ENCODE results near the gene DBX2. TPM values are rescaled to one million over a fixed set of nuclear protein-coding genes. Genes with fewer than 3 reads are reported as not detected.

The DBX2 gene
- total and polyA plus RNA-seq, 2 of the 4 experiments (the other 2 are of a cell fraction) = not detected

- Histone ChIP-seq H3K27me3 (ENCODE audit: control insufficient read depth, insufficient read depth, low read length) (no peaks in the 10 kb centered on the region), H2AK5ac (ENCODE audit: low read depth, low read length) (no peak overlapping the region), H3K9ac (ENCODE audit: low read depth, low read length) (no peak overlapping the region), H4K8ac (ENCODE audit: low read depth in 2 of 2, low read length in 2 of 2) (no peak overlapping the region), H3K56ac (ENCODE audit: extremely low read depth, insufficient read depth, low read length) (no peak overlapping the region), H2BK5ac (ENCODE audit: low read depth, low read length, poor library complexity, severe bottlenecking) (no peak overlapping the region), H3K4me2 (ENCODE audit: low read depth, low read length) (no peak overlapping the region), H3K27ac (ENCODE audit: insufficient read depth, low read length) (no peak overlapping the region), H2BK15ac (ENCODE audit: low read depth, low read length) (no peak overlapping the region), H3K14ac (replicated peaks; ENCODE audit: low read depth, low read length) (no peak overlapping the region), H3K23ac (ENCODE audit: low read depth, low read length) (no peak overlapping the region), H3K36me3 (ENCODE audit: control insufficient read depth, insufficient read depth, low read length) (no peaks in the 10 kb centered on the region), H3K4me3 (ENCODE audit: insufficient read depth, low read depth, low read length) (no peak overlapping the region), H3K18ac (ENCODE audit: low read depth, low read length) (no peak overlapping the region), H3K4me1 (ENCODE audit: control insufficient read depth, insufficient read depth, low read length) (no peaks in the 10 kb centered on the region), H3K79me1 (ENCODE audit: low read depth in 1 of 2, low read length in 2 of 2) (no peaks in the 10 kb centered on the region), H2AK9ac (replicated peaks; ENCODE audit: low read depth, low read length, poor library complexity) (no peak overlapping the region), H2AFZ (replicated peaks; ENCODE audit: low read length, poor library complexity) (no peak overlapping the region), H2BK120ac (ENCODE audit: low read depth, low read length) (no peak overlapping the region), H4K20me1 (ENCODE audit: insufficient read depth, low read length) (no peaks in the 10 kb centered on the region), H3K4ac (ENCODE audit: low read depth, low read length) (no peak overlapping the region), H4K91ac (ENCODE audit: insufficient read depth, low read depth, low read length) (no peak overlapping the region), H2BK20ac (ENCODE audit: low read depth, low read length) (no peak overlapping the region), H4K5ac (ENCODE audit: low read depth, low read length) (no peak overlapping the region), H3K9me1 (ENCODE audit: insufficient read depth, low read length) (no peaks in the 10 kb centered on the region), H3K9me3 (ENCODE audit: control insufficient read depth, insufficient read depth, low read length) (no peaks in the 10 kb centered on the region)
- dilution Hi-C loops (cut with HindIII; ENCODE audit: low sequenced_read_pairs, unreplicated experiment) = no loop called here
- DNase-seq (no peak), ATAC-seq (ENCODE audit: low read depth) (no peak)
- ChIA-PET POLR2A (ENCODE audit: unreplicated experiment) (no interaction called here), CTCF (no interaction called here)
- intact Hi-C loops (cut with micrococcal nuclease) = no loop called here
- no CpG with 5 or more reads among the region's 1 CpG for WGBS, 2 experiments (ENCODE audit: extremely low coverage in 2 of 2, insufficient read length in 1 of 2)
- no TSS peak for BruUV-seq (replicated peaks)
- in situ Hi-C loops (cut with MboI; ENCODE audit: low sequenced_read_pairs) = no loop called here
- no peak for TF ChIP-seq CTCF (conservative IDR thresholded peaks at IDR 0.05; ENCODE audit: low read depth, low read length)
- TF ChIP-seq USF2 (IDR thresholded peaks at IDR 0.05; ENCODE audit: low read depth, low read length) = no peak
- no peak for TF ChIP-seq MAZ (IDR thresholded peaks at IDR 0.05; ENCODE audit: borderline replicate concordance, low read depth, low read length)
- no peak for TF ChIP-seq SMC3 (IDR thresholded peaks at IDR 0.05; ENCODE audit: low read depth, low read length)
- no peak for TF ChIP-seq POLR2A (IDR thresholded peaks at IDR 0.05; ENCODE audit: low read depth, low read length)
- no peak for TF ChIP-seq MXI1 (IDR thresholded peaks at IDR 0.05; ENCODE audit: borderline replicate concordance, low read depth, low read length)
- no peak for TF ChIP-seq NFE2L2 (IDR thresholded peaks at IDR 0.05; ENCODE audit: low read depth, low read length)
- no peak for TF ChIP-seq FOS (IDR thresholded peaks at IDR 0.05; ENCODE audit: low read depth, low read length)
- no peak for TF ChIP-seq ELK1 (IDR thresholded peaks at IDR 0.05; ENCODE audit: borderline replicate concordance, low read depth, low read length)
- TF ChIP-seq BHLHE40 (IDR thresholded peaks at IDR 0.05; ENCODE audit: low read depth, low read length) = no peak
- TF ChIP-seq RAD21 (IDR thresholded peaks at IDR 0.05; ENCODE audit: low read length) = no peak
- no peak for TF ChIP-seq RFX5 (IDR thresholded peaks at IDR 0.05; ENCODE audit: low read depth, low read length)
- TF ChIP-seq CHD1 (IDR thresholded peaks at IDR 0.05; ENCODE audit: low read depth, low read length) = no peak
- no peak for TF ChIP-seq CEBPB (IDR thresholded peaks at IDR 0.05; ENCODE audit: low read depth, low read length)
- TF ChIP-seq RCOR1 (IDR thresholded peaks at IDR 0.05; ENCODE audit: insufficient replicate concordance, low read length) = no peak
Observed at GRCh38 chr12:44993161-44993560, 57.7 kb downstream of the DBX2 start.

Measured in IMR-90 (cell line).